ENCODE measurements around the gene ILKAP.

The ILKAP gene

GRCh38 chr2:238170386-238171071, 33.0 kb downstream of the ILKAP start:
- no peaks in the 10 kb centered on the region for H3K27me3 ChIP-seq (replicated peaks; ENCODE audit: control insufficient read depth, insufficient read depth, low read length)
- no peak for DNase-seq (ENCODE audit: extremely low read depth, insufficient read length)
- H3K4me3 ChIP-seq (replicated peaks; ENCODE audit: low read depth, low read length), result no peak overlapping the region
- TF ChIP-seq CTCF (IDR thresholded peaks at IDR 0.05; ENCODE audit: insufficient read depth, low read length, poor library complexity, severe bottlenecking), result no peak
- H3K36me3 ChIP-seq (ENCODE audit: control insufficient read depth, insufficient read depth, low read length), result peaks cover 37% of the 10 kb centered on the region

- H3K4me3 ChIP-seq (replicated peaks; ENCODE audit: low read depth, low read length), result no peak overlapping the region
- no peak for DNase-seq (ENCODE audit: extremely low read depth, insufficient read length)
Observed at GRCh38 chr2:238169708-238170251, 33.7 kb downstream of the ILKAP start.

GRCh38 chr2:238169048-238169707, 34.3 kb downstream of the ILKAP start:
- H3K36me3 ChIP-seq (ENCODE audit: control insufficient read depth, insufficient read depth, low read length), result peaks cover 31% of the 10 kb centered on the region
- no peaks in the 10 kb centered on the region for H3K27me3 ChIP-seq (replicated peaks; ENCODE audit: control insufficient read depth, insufficient read depth, low read length)
- no peak for TF ChIP-seq CTCF (IDR thresholded peaks at IDR 0.05; ENCODE audit: insufficient read depth, low read length, poor library complexity, severe bottlenecking)
- no peak for DNase-seq (ENCODE audit: extremely low read depth, insufficient read length)
- H3K4me3 ChIP-seq (replicated peaks; ENCODE audit: low read depth, low read length), result no peak overlapping the region

More at GRCh38 chr2:238169708-238170251, 33.7 kb downstream of the ILKAP start:
- H3K27me3 ChIP-seq (replicated peaks; ENCODE audit: control insufficient read depth, insufficient read depth, low read length), result no peaks in the 10 kb centered on the region
- peaks cover 33% of the 10 kb centered on the region for H3K36me3 ChIP-seq (ENCODE audit: control insufficient read depth, insufficient read depth, low read length)
- no peak for TF ChIP-seq CTCF (IDR thresholded peaks at IDR 0.05; ENCODE audit: insufficient read depth, low read length, poor library complexity, severe bottlenecking)

- no peak for TF ChIP-seq CTCF (IDR thresholded peaks at IDR 0.05; ENCODE audit: insufficient read depth, low read length, poor library complexity, severe bottlenecking)
- no peak overlapping the region for H3K4me3 ChIP-seq (replicated peaks; ENCODE audit: low read depth, low read length)
- no peaks in the 10 kb centered on the region for H3K27me3 ChIP-seq (replicated peaks; ENCODE audit: control insufficient read depth, insufficient read depth, low read length)
- DNase-seq (ENCODE audit: extremely low read depth, insufficient read length), result no peak
- peaks cover 28% of the 10 kb centered on the region for H3K36me3 ChIP-seq (ENCODE audit: control insufficient read depth, insufficient read depth, low read length)
Observed at GRCh38 chr2:238168196-238169047, 35.1 kb downstream of the ILKAP start.

- DNase-seq (ENCODE audit: extremely low read depth, insufficient read length), result no peak
- TF ChIP-seq CTCF (IDR thresholded peaks at IDR 0.05; ENCODE audit: insufficient read depth, low read length, poor library complexity, severe bottlenecking), result no peak
- Histone ChIP-seq H3K27me3 (replicated peaks; ENCODE audit: control insufficient read depth, insufficient read depth, low read length) (no peaks in the 10 kb centered on the region), H3K4me3 (replicated peaks; ENCODE audit: low read depth, low read length) (no peak overlapping the region), H3K36me3 (ENCODE audit: control insufficient read depth, insufficient read depth, low read length) (peaks cover 24% of the 10 kb centered on the region)
Observed at GRCh38 chr2:238167761-238168160, 35.7 kb downstream of the ILKAP start.
